ENCODE results near the gene AQP12B.

Gene AQP12B

GRCh38 chr2:240707821-240708220, 25.1 kb upstream of the AQP12B start:
- TF ChIP-seq CTCF (IDR thresholded peaks at IDR 0.05; ENCODE audit: low read depth, low read length), result no peak
- H3K4me3 ChIP-seq (replicated peaks in 1 of 2; ENCODE audit: low read depth in 2 of 2, low read length in 2 of 2), result no peak overlapping the region
- no peak for DNase-seq (ENCODE audit: low read depth in 2 of 2)

- H3K4me3 ChIP-seq (replicated peaks in 1 of 2; ENCODE audit: low read depth in 2 of 2, low read length in 2 of 2), result no peak overlapping the region
- no peak for DNase-seq (ENCODE audit: low read depth in 2 of 2)
- no peak for TF ChIP-seq CTCF (IDR thresholded peaks at IDR 0.05; ENCODE audit: low read depth, low read length)
Measured at GRCh38 chr2:240707043-240707756, 24.5 kb upstream of the AQP12B start.

GRCh38 chr2:240705204-240705791, 22.6 kb upstream of the AQP12B start:
- DNase-seq (ENCODE audit: low read depth in 2 of 2), result no peak
- TF ChIP-seq CTCF (IDR thresholded peaks at IDR 0.05; ENCODE audit: low read depth, low read length), result no peak
- H3K4me3 ChIP-seq (replicated peaks in 1 of 2; ENCODE audit: low read depth in 2 of 2, low read length in 2 of 2), result no peak overlapping the region

GRCh38 chr2:240704651-240705050, 22.0 kb upstream of the AQP12B start:
- no peak overlapping the region for H3K4me3 ChIP-seq (replicated peaks in 1 of 2; ENCODE audit: low read depth in 2 of 2, low read length in 2 of 2)
- no peak for TF ChIP-seq CTCF (IDR thresholded peaks at IDR 0.05; ENCODE audit: low read depth, low read length)
- DNase-seq (ENCODE audit: low read depth in 2 of 2), result no peak

GRCh38 chr2:240703417-240704341, 21.0 kb upstream of the AQP12B start:
- TF ChIP-seq CTCF (IDR thresholded peaks at IDR 0.05; ENCODE audit: low read depth, low read length), result no peak
- H3K4me3 ChIP-seq (replicated peaks in 1 of 2; ENCODE audit: low read depth in 2 of 2, low read length in 2 of 2), result no peak overlapping the region
- no peak for DNase-seq (ENCODE audit: low read depth in 2 of 2)

GRCh38 chr2:240702640-240703011, 19.9 kb upstream of the AQP12B start:
- no peak overlapping the region for H3K4me3 ChIP-seq (replicated peaks in 1 of 2; ENCODE audit: low read depth in 2 of 2, low read length in 2 of 2)
- TF ChIP-seq CTCF (IDR thresholded peaks at IDR 0.05; ENCODE audit: low read depth, low read length), result no peak
- no peak for DNase-seq (ENCODE audit: low read depth in 2 of 2)

All from cardiac fibroblast (primary cell).